Hepatic stellate cell (primary cell): Measurements from ENCODE around the gene DDO.
"Not testable (repeated sequence)": the region's sequence is repeated elsewhere in the genome, so short reads cannot be mapped to it uniquely, and the experiment has no call there.

ENCODE experiments used
- DNase-seq: peaks from one replicate; pipeline ENCODE4 v3.0.0; 2011; ENCODE audit warnings: low spot score

DDO gene, protein sequence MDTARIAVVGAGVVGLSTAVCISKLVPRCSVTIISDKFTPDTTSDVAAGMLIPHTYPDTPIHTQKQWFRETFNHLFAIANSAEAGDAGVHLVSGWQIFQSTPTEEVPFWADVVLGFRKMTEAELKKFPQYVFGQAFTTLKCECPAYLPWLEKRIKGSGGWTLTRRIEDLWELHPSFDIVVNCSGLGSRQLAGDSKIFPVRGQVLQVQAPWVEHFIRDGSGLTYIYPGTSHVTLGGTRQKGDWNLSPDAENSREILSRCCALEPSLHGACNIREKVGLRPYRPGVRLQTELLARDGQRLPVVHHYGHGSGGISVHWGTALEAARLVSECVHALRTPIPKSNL

DNA sequence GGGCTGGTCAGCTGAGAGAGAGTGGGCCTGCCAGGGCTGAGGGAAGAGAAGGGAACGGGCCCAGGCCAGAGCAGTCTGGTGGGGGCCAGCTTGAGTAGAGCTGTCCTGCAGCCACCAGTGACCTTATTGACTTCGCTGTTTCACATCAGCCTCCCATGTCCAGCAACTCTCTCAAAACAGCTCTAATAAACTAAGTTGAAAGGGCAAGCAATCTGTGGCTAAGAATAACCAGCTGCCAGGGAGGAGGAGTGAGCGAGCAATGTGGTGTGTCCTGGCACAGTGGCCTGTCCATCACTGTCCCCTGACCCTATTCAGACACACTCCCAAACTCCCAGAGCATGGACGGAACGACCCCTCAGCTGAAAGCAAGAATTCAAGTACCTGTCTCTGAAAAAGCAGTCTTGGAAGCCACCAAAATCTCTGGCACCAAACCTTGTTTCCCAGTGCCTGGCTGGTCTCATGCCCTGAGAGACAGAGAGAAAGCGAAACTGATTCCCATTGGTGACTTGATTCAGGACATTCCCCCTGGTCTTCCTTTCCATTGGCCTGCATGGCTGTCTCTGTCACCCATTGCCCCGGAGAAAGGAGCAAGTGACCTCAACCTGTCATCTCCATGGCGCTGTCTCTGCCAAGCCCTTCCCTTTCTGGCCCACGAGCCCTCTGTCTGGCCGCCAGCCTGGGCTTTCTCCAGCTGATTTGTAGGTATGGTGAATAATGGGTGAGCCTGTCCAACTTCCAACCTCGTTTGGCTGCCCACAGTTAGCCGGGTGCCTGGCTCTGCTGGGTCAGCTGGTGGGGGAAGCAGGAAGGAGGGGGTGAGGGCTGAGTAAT lies at the start of gene DDO:
TSS of gene DDO (minus strand) at position 490 of the 831 bp plus-strand sequence. CDS start 2,113 bp downstream, outside the sequence.
- DNase-seq: peak; percentile 95

DNA sequence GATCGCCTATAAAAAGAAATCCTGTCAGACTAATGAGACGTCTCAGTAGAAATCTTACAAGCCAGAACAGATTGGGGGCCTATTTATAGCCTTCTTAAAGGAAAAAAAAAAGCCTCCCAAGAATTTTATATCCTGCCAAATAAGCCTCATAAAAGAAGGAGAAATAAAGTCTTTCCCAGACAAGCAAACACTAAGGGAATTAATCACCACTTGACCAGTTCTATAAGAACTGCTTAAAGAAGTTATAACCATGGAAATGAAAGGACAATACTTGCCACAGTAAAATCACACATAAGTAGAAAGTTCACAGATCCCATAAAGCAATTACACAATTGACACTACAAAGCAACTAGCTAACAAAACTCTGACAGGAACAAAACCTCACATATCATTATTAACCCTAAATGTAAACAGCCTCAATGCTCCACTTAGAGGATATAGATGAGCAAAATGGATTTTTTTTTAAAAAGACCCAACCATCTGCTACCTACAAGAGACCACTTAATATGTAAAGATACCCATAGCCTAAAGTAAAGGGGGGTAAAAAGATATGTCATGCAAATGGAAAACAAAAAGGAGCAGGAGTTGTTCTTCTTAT lies 47.6 kb upstream of the DDO start:
- DNase-seq: no peak

DNA sequence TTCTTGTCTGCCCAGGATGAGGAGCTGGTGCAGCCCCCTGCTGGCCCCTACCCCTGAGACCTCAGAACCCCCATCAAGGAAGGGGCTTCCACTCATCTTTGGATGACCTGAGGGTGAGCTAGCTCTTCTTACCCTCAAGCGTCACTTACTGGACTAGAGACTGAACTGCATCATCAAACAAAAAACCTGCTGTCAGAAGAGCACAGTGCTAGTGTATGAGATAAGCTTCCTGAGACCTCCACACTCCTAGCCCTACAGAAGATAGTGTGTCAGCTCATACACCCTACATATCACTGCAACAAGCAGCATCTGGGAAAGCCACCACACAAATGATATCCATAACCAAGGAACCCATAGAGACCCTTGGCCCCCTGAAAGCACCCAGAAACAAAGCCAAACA lies 46.0 kb upstream of the DDO start:
- DNase-seq: no peak

DNA sequence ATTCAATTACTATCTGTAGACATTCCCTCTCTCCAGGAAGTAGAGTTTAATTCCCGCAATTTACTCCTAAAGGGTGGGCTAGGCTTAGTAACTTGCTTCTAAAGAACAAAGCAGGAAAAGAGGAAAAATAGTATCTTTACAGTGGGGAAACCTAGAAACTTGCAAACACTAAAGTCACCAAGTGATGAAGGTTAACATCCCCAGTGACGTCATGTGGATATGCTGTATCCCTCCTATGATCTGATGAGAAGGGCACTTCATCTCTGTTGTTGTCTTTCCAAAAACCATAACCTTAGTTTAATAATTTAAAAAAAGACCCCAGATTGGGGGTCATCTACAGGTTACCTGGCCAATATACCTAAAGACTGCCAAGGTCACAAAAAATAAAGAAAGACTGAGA lies 43.8 kb upstream of the DDO start:
- no peak for DNase-seq

DNA sequence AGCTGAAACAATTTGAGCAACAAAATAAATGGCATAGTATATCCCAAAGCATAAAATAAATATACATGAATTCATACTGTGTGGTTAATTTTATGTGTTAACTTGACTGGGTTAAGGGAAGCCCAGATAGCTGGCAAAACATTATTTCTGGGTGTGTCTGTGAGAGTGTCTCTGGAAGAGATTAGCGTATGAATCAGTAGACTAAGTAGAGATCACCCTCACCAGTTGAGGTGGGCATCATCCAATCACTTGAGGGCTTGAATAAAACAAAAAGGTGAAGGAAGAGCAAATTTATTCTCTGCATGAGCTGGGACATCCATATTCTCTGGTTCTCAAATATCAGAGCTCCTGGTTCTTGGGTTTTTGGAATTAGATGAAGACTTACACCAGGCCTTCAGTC lies 43.1 kb upstream of the DDO start:
- DNase-seq: no peak

DNA sequence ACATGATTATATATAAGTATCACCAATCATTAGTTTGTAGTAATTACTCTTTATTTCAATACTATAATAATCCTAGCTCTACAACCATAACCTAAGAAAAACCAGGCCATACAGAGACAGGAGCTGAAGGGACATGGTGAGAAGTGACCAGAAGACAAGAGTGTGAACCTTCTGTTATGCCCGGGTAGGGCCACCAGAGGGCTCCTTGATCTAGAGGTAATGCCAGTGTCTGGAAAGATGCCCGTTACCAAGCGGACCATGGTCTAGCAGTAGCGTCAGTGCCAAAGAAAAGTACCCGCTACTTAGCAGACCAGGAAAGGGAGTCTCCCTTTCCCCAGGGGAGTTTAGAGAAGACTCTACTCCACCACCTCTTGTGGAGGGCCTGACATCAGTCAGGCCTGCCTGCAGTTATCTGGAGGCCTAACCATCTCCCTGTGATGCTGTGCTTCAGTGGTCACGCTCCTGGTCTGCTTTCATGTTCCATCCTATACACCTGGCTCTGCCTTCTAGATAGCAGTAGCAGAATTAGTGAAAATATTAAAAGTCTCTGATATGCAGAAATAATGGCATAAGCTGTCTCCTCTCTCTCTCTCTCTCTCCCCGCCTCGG lies 42.3 kb upstream of the DDO start:
- not testable (repeated sequence) for DNase-seq

DNA sequence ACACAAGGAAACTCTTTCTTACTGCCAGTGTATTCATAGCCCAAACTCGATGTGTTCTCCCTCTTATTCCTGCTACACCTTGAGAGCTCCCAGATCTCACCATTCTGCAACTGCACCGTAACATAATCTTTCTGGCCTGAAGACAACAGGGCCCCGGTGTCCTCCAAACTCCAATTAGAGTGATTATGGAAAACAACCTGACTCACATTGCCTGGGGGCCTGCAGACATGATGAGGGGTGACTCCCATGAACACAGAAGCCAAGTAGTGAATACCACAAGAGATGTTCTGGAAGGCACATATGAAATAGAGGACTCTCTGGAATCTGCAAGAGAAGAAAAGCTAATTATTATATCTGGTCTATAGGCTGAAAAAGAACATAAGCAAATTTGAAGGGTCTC lies 41.3 kb upstream of the DDO start:
- DNase-seq: no peak

DNA sequence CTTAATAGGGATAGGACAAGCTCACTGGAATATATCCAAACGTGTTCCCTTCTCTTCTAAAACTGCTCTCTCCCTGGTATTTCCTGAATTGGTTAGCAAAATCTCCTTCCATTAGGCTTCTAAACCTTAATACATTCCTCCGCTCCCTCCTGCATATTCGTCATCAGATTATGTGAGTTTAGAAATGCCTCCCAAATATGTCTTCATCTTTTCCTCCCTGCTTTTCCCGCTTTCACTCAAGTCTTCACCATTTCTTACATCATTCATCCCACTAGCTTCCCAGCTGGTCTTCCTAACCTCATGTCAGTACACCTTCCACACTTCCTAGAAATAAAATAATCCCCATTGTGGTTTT lies 34.1 kb upstream of the DDO start:
- DNase-seq: no peak

DNA sequence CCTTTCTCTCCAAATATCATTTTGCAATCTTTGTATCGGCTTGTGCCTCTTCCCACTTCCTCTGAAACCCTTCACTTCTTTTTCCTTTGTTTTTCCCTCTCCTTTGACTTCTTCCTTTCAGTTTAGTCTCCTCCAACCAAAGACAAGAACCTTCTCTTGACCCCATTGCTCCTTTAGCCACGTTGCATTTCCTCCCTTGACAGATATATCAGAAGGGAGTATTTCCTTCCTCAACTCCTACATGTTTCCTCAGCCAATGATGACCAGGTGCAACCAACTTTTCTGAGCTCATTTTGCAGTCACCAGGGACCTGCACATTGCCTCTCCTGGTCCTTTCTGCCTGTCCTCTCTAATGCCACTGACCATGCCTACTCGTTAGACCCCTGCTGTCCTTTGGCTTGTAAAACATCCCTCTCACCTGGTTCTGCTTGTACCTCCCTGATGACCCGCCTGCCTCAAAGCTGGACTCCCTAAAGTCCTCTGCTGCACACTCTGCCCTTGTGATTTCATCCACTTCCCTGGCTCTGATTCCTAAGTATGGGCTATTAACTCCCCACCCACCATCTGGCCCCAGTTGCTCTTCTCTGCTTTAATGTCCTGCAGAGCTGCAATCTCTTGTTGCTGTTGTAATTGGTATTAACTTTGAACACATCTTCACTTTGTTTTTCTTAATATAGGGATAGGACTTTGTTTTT lies 33.6 kb upstream of the DDO start:
- no peak for DNase-seq

DNA sequence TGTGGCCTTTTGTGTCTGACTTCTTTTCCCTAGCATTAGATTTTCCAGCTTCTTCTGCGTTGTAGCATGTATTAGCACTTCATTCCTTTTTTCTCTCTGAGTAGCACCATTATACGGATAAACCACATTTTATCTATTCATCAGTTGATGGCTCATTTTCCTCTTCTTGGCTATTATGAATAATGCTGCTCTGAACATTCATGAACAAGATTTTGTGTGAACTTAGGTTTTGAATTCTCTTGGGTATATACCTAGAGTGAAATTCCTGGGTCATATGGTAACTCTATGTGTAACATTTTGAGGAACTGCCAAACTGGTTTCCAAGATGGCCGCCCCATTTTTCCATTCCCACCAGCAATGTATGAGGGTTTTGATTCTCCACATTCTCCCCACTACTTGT lies 32.4 kb upstream of the DDO start:
- DNase-seq: no peak

DNA sequence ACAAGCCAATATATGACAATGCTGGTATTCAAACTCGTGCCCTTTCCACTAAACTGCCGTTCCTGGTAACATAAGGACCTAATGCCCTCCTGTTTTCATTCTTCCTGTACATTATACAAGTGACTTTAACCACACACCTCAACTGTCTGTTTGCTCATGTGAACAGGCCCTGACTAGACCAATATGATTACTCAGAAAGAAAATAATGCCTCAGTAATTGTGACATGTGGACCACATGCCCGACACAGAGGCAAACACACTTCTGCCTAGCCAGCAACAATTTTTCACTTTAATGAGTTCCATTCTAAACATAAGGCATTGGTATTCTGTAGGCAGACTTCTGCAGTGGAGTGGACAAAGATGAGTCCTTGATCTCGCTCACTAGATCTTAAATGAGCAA lies 31.0 kb upstream of the DDO start:
- no peak for DNase-seq

DNA sequence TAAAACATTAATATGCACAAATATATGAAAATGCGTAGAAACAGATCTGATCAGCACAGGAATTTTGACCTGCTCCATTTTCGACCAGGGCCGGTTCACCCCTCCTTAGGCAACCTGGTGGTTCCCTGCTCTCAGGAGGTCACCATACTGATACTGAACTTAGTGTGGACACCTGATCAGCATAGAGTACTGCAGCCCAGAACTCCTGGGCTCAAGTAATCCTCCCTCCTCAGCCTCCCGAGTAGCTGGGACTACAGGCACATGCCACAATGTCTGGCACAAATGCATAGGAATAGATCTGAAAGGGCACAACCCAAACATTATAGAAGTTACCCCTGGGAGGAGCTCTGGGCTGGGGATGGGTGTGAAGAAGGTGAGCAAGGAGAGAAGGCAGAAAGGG lies 24.7 kb upstream of the DDO start:
- no peak for DNase-seq

DNA sequence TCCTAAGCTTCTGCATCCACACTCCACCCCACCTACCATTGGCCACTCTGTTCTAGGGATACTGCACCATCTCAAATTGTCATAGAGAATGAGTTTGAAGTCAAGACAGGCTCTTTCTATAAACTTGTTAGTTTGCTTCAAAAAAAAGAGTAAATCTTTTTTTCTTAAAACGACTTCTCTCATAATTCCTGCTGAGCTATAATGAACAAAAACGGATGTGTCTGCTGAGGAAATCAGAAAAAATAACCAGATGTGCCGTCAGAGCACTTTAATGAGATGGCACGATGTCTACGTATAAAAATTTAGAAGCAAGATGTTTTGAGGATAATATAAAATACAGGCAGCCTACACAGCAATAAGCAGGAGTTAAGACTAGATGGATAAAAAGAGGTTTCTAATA lies 24.0 kb upstream of the DDO start:
- no peak for DNase-seq

DNA sequence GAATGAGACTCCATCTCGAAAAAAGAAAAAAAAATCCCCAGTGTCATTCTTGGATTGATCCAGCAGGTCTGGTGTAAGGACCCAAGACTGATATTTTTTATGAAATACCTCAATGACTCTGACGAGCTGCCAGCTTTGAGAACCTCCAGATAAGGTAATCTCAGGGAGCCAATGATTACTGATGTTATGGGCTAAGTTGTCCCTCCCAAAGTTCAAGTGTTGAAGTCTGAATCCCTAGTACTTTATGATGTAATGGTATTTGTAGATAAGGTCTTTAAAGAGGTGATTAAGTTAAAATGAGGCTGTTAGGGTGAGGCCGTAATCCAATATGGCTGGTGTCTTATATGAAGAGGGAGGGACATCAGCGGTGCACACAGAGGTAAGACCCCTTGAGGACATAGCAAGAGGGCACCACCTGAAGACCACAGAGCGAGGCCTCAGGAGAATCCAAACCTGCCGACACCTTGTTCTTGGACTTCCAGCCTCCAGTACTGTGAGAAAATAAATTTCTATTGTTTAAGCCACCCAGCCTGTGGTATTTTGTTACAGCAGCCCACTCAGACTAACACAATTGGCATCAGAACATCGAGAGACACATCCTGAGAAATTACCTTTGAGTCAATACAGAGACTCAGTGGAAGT lies 19.7 kb upstream of the DDO start:
- DNase-seq: no peak

DNA sequence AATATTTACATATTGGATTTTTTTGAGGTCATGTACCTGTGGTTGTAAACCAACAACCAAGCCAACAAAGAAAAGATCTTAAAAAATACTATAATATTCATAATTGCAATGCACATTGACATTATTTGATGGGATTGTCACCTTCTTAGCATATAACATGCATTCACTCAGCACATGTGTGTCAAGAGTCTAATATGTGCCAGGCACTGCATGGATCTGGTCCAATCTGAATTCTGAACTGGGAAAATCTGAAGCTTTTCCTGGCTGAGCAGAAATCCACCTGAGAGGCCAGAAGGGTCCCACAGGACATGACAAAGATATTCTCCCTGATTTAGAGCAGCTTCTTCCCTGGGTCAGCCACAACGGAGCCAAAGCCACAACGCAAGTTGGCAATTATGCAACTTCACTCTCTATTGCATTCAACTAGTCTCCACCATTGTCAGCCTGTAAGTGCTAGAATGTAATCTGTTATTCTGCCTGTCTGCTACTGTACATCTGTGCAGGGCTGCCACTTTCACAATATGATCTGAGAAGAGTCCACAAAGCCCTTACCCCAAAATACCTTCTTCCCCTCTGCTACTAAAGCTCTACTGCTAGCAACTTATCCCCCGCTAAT lies 17.0 kb upstream of the DDO start:
- DNase-seq: no peak

DNA sequence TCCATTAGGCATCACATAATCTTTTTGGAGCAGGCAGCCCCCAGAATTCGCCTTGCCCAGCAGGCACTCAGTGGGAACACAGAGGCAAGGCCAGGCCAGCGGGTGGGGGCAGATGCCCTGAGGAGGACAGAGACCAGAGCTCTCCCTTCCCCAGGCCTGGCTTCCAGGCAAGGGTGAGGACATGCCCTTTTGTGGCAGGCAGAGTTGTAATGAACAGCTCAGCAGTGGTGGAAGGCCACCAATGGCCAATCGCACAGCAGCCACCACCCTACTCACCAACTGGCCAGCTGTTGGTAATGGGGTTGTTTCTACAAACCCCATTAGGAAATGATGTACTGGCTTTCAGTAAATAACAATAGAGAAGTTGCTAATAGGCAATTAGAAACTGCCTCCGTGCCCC lies 15.4 kb upstream of the DDO start:
- DNase-seq: no peak

DNA sequence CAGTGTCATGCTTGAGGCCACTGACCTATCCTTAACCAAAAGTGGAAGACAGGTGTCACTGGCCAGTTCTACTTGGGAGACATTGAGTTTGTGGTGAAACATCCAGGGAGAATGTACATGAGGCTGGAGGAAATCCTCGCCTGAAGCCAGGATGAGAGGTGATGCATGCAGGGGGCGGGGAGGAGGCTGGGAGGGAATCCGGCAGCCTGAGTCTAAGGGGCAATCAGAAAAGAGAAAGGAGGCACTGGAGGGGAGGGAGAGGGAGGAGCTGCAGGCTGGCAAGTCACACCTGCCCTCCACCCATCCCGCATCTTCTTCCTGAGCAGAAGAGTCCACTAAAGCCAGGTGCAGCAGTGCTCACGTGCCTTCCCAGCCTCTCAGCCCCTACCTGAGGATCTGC lies 14.9 kb upstream of the DDO start:
- DNase-seq: no peak

DNA sequence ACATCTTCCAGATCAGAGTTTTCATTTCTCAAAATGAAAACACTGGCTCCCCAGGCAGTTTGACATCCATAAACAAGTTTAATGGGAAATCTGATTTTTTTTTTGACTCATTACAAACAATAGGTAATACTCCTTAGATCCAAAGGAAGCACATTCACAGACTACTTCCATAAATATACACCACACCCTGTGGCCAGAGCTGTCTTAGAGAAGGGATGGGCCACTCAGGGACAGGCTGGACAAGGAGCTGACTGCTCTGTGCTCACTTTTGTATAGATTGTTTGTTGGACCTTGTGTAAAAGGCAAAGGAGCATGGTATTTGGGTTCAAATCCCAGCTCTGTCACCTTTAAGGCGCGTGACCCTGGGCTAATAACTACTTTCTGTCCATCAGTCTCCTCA lies 12.8 kb upstream of the DDO start:
- no peak for DNase-seq

DNA sequence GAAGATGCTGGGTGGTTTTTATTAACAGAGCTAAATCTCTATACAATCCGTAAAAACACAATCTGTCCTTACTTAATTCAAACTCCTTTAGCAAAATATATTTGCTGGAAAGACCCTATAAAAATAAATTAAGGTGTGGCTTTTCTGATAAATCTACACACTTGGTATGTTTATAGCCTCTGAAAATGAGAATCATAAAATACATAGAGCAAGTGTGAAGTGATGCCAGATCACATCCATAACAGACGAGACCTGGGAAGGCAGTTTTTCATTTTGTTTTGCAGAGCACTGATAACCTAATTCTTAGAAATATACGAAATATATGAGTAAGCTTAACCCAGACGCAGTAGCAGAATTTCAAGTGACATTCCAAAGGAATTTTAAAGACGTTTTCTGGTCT lies 10.4 kb upstream of the DDO start:
- DNase-seq: no peak

DNA sequence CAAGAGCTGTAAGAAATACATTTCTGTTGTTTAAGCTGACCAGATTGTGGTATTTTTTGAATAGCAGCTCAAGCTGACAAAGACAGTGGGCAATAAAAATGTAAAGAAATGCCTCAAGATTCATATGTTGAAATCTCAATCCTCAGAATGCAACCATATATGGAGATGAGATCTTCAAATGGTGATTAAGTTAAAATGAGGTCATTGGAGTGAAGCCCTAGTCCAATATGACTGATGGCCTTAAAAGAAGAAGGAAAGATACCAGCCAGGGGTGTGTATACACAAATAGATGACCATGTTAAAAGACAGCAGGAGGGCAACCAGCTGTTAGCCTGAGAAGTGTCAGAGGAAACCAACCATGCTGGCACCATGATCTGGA lies 7.1 kb upstream of the DDO start:
- DNase-seq: no peak

DNA sequence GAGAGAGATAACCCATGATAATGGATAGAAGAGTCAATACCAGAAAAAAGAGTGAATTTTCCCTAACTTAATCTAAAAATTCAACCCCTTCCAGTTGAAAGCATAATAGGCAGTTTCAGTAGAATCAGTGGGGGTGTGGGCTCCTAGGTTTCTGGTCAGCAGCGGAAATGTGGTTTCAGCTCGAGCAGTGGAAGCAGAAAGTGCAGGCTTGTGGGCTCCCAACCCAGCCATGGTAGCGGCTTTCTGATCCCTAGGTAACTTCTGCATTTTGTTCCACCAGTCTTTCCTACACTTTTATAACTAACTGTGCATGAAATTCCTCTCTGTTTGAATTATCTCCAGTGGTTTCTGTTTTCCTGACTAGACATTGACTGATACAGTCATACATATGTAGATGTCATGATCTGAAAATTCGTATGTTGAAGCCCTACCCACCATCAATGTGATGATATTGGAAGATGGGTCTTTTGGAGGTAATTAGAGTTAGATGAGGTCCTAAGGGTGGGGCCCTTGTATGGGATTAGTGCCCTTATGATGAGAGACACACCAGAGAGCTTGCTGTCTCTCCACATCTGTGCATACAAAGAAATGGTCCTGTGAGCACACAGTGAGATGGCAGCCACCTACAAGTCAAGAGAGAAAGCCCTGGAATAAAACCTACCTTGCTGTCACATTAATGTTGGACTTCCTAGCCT lies 6.5 kb upstream of the DDO start:
- DNase-seq: no peak
